ENCODE measurements around the gene BCAS3.

BCAS3 gene

GRCh38 chr17:61383689-61384201 is 706.1 kb downstream of the BCAS3 start:
- Histone ChIP-seq H3K36me3 (ENCODE audit: insufficient read depth, low read length) (no peaks in the 10 kb centered on the region), H3K4me1 (ENCODE audit: insufficient read depth, low read length, severe bottlenecking) (no peaks in the 10 kb centered on the region), H3K9me2 (ENCODE audit: low read depth, low read length) (no peaks in the 10 kb centered on the region), H3F3A (ENCODE audit: insufficient read depth, low read length) (no peaks in the 10 kb centered on the region), H3K9me3 (ENCODE audit: low read length) (no peaks in the 10 kb centered on the region), H3K4me3 (ENCODE audit: low read depth, low read length, poor library complexity, severe bottlenecking) (no peak overlapping the region), H3K27me3 (ENCODE audit: insufficient read depth, low read length) (no peaks in the 10 kb centered on the region), H3K9ac (ENCODE audit: low read length) (no peak overlapping the region), H3K4me2 (ENCODE audit: low read length) (no peak overlapping the region), H2AFZ (ENCODE audit: low read length) (no peak overlapping the region), H3K27ac (ENCODE audit: low read depth, low read length, poor library complexity, severe bottlenecking) (no peak overlapping the region), H4K20me1 (ENCODE audit: insufficient read depth, low read length) (no peaks in the 10 kb centered on the region), H3K79me2 (ENCODE audit: insufficient read depth, low read length) (no peaks in the 10 kb centered on the region)
- TF ChIP-seq CTCF (IDR thresholded peaks at IDR 0.05; ENCODE audit: low read length) (no peak), EZH2 (IDR thresholded peaks at IDR 0.05; ENCODE audit: borderline replicate concordance, low read length) (no peak)

GRCh38 chr17:61384354-61384691 is 706.7 kb downstream of the BCAS3 start:
- no peaks in the 10 kb centered on the region for H4K20me1 ChIP-seq (ENCODE audit: insufficient read depth, low read length)
- TF ChIP-seq CTCF (IDR thresholded peaks at IDR 0.05; ENCODE audit: low read length) (no peak), EZH2 (IDR thresholded peaks at IDR 0.05; ENCODE audit: borderline replicate concordance, low read length) (no peak)
- no peaks in the 10 kb centered on the region for H3K4me1 ChIP-seq (ENCODE audit: insufficient read depth, low read length, severe bottlenecking)

GRCh38 chr17:61384692-61385576 is 707.3 kb downstream of the BCAS3 start:
- no peaks in the 10 kb centered on the region for H3K4me1 ChIP-seq (ENCODE audit: insufficient read depth, low read length, severe bottlenecking)
- H3K36me3 ChIP-seq (ENCODE audit: insufficient read depth, low read length): no peaks in the 10 kb centered on the region
- no peaks in the 10 kb centered on the region for H3K79me2 ChIP-seq (ENCODE audit: insufficient read depth, low read length)
- no peaks in the 10 kb centered on the region for H3K9me3 ChIP-seq (ENCODE audit: low read length)
- no peaks in the 10 kb centered on the region for H3F3A ChIP-seq (ENCODE audit: insufficient read depth, low read length)
- no peak overlapping the region for H3K4me2 ChIP-seq (ENCODE audit: low read length)
- TF ChIP-seq CTCF (IDR thresholded peaks at IDR 0.05; ENCODE audit: low read length) (no peak), EZH2 (IDR thresholded peaks at IDR 0.05; ENCODE audit: borderline replicate concordance, low read length) (no peak)
- H3K27ac ChIP-seq (ENCODE audit: low read depth, low read length, poor library complexity, severe bottlenecking): no peak overlapping the region
- H3K27me3 ChIP-seq (ENCODE audit: insufficient read depth, low read length): no peaks in the 10 kb centered on the region
- H3K9ac ChIP-seq (ENCODE audit: low read length): no peak overlapping the region
- no peaks in the 10 kb centered on the region for H4K20me1 ChIP-seq (ENCODE audit: insufficient read depth, low read length)
- no peak overlapping the region for H2AFZ ChIP-seq (ENCODE audit: low read length)
- no peaks in the 10 kb centered on the region for H3K9me2 ChIP-seq (ENCODE audit: low read depth, low read length)
- no peak overlapping the region for H3K4me3 ChIP-seq (ENCODE audit: low read depth, low read length, poor library complexity, severe bottlenecking)

More at GRCh38 chr17:61384354-61384691, 706.7 kb downstream of the BCAS3 start:
- no peaks in the 10 kb centered on the region for H3F3A ChIP-seq (ENCODE audit: insufficient read depth, low read length)
- H3K27ac ChIP-seq (ENCODE audit: low read depth, low read length, poor library complexity, severe bottlenecking): no peak overlapping the region
- H3K27me3 ChIP-seq (ENCODE audit: insufficient read depth, low read length): no peaks in the 10 kb centered on the region
- H3K9ac ChIP-seq (ENCODE audit: low read length): no peak overlapping the region
- no peaks in the 10 kb centered on the region for H3K9me3 ChIP-seq (ENCODE audit: low read length)
- H3K9me2 ChIP-seq (ENCODE audit: low read depth, low read length): no peaks in the 10 kb centered on the region
- no peak overlapping the region for H3K4me2 ChIP-seq (ENCODE audit: low read length)
- H3K36me3 ChIP-seq (ENCODE audit: insufficient read depth, low read length): no peaks in the 10 kb centered on the region
- no peaks in the 10 kb centered on the region for H3K79me2 ChIP-seq (ENCODE audit: insufficient read depth, low read length)
- H3K4me3 ChIP-seq (ENCODE audit: low read depth, low read length, poor library complexity, severe bottlenecking): no peak overlapping the region
- H2AFZ ChIP-seq (ENCODE audit: low read length): no peak overlapping the region

Data from OCI-LY1 (cell line).